VCaP (cell line): ENCODE results near the gene VENTX.

Experiments
- H3K27ac ChIP-seq: fragments of 450-650 bp; 2 replicates; pipeline ENCODE4 v1.5.1; 2017
- CTCF ChIP-seq: fragments of 450-650 bp; conservative IDR thresholded peaks from 2 replicates; pipeline ENCODE4 v1.5.1; 2017; ENCODE audit warnings: mild to moderate bottlenecking, moderate library complexity

VENTX gene

GRCh38 chr10:133199488-133199885, 38.2 kb upstream of the VENTX start:
- no peak for TF ChIP-seq CTCF
- H3K27ac ChIP-seq, result no peak overlapping the region

- TF ChIP-seq CTCF, result no peak
- no peak overlapping the region for H3K27ac ChIP-seq
Observed at GRCh38 chr10:133199992-133200611, 37.6 kb upstream of the VENTX start.

- no peak overlapping the region for H3K27ac ChIP-seq
- no peak for TF ChIP-seq CTCF
Observed at GRCh38 chr10:133200621-133201031, 37.0 kb upstream of the VENTX start.

GRCh38 chr10:133201151-133201947, 36.3 kb upstream of the VENTX start:
- TF ChIP-seq CTCF, result no peak
- H3K27ac ChIP-seq, result no peak overlapping the region

- TF ChIP-seq CTCF, result no peak
- H3K27ac ChIP-seq, result no peak overlapping the region
Observed at GRCh38 chr10:133201948-133202725, 35.5 kb upstream of the VENTX start.

GRCh38 chr10:133202778-133203651, 34.6 kb upstream of the VENTX start:
- TF ChIP-seq CTCF, result no peak
- H3K27ac ChIP-seq, result no peak overlapping the region
